K562 (cell line): ENCODE data around the gene SLC10A3. TPM values are rescaled to one million over a fixed set of nuclear protein-coding genes. Genes with fewer than 3 reads are reported as not detected.

Experiments used
- ATAC-seq: fragments of 200-7000 bp; cut with Tn5 transposase; 3 replicates; pipeline ENCODE4 v1.9.1; 2020; ENCODE audit warnings: moderate library complexity
- BruUV-seq: library from RNA; stranded (reverse); fragments of 400-500 nt; replicated peaks from 2 replicates; lab custom pipeline; 2021; lab: Mats Ljungman, UMichigan
- CTCF ChIA-PET: fragments of 300-600 bp; formaldehyde crosslinking; extraction: SDS; loops from one replicate; lab custom pipeline; 2021; ENCODE audit warnings: low intra/inter-chr PET ratio; lab: Yijun Ruan, JAX
- POLR2A ChIA-PET: fragments of 300-600, 350-650 bp; sonication (Branson Sonifier 250); formaldehyde crosslinking; extraction: SDS; loops from one replicate; lab custom pipeline; 2021; ENCODE audit warnings: antibody characterized with exemption, inconsistent platforms; lab: Yijun Ruan, JAX
- DNase-seq, 4 experiments: peaks; one replicate each; pipeline versions ENCODE4 v3.0.0 to v3.0.0-alpha.2; 2011 to 2018; ENCODE audit warnings: low spot score in 3 of 4, mixed read lengths in 3 of 4; ENCODE audit errors: extremely low read depth in 1 of 4
- FAIRE-seq: peaks from 2 replicates; lab custom pipeline; 2011; peaks lifted over from hg19 to GRCh38; lab: Jason Lieb, UNC
- H2AFZ ChIP-seq: 2 replicates; pipeline ENCODE4 v1.6.0; 2011; ENCODE audit warnings: low read depth, low read length, control low read depth, inconsistent platforms
- H3K27ac ChIP-seq: fragments of 200-600 bp; 3 replicates; pipeline ENCODE4 v1.8.0; 2011; ENCODE audit warnings: low read depth, mild to moderate bottlenecking, control low read depth, inconsistent platforms, low read length, moderate library complexity, mixed read lengths; ENCODE audit errors: extremely low read depth
- H3K27me3 ChIP-seq, 2 experiments: fragments of 300-600 bp in 1 of 2; 2 replicates in 1 of 2; 3 replicates in 1 of 2; pipeline versions ENCODE4 v1.6.0 to v1.8.0; 2011; ENCODE audit warnings: inconsistent platforms in 2 of 2, low read length in 2 of 2, mild to moderate bottlenecking in 1 of 2, mixed read lengths in 1 of 2, moderate library complexity in 1 of 2; ENCODE audit not compliant: control insufficient read depth in 2 of 2, insufficient read depth in 2 of 2
- H3K36me3 ChIP-seq: fragments of 300-600 bp; 3 replicates; pipeline ENCODE4 v1.8.0; 2011; ENCODE audit warnings: mild to moderate bottlenecking, low read length, inconsistent platforms; ENCODE audit not compliant: control insufficient read depth, insufficient read depth
- H3K4me1 ChIP-seq, 2 experiments: fragments of 200-600 bp in 1 of 2; replicated peaks in 1 of 2; 2 replicates in 1 of 2; 3 replicates in 1 of 2; pipeline versions ENCODE4 v1.5.1 to v1.8.0; 2011; ENCODE audit warnings: inconsistent platforms in 2 of 2, low read length in 2 of 2, mild to moderate bottlenecking in 1 of 2, mixed read lengths in 1 of 2, moderate library complexity in 1 of 2; ENCODE audit not compliant: control insufficient read depth in 2 of 2, insufficient read depth in 2 of 2
- H3K4me2 ChIP-seq: 2 replicates; pipeline ENCODE4 v1.6.1; 2011; ENCODE audit warnings: low read length, control low read depth, inconsistent platforms, mixed read lengths; ENCODE audit not compliant: insufficient read depth
- H3K4me3 ChIP-seq: fragments of 200-600 bp; sonication (generic), shearing (Covaris generic); 2 replicates; pipeline ENCODE4 v1.5.1; 2016; ENCODE audit warnings: control low read depth, inconsistent platforms
- H3K79me2 ChIP-seq: fragments of 200-600 bp; 3 replicates; pipeline ENCODE4 v1.8.0; 2011; ENCODE audit warnings: low read length, inconsistent platforms; ENCODE audit not compliant: control insufficient read depth, insufficient read depth
- H3K9ac ChIP-seq, 2 experiments: 2 replicates each; pipeline versions ENCODE4 v1.6.0 to v1.6.1; 2011; ENCODE audit warnings: low read depth in 2 of 2, low read length in 2 of 2, control low read depth in 1 of 2, inconsistent platforms in 1 of 2, mild to moderate bottlenecking in 1 of 2, mixed read lengths in 1 of 2; ENCODE audit not compliant: insufficient read depth in 1 of 2
- H3K9me1 ChIP-seq: one replicate; pipeline ENCODE4 v1.6.0; 2011; ENCODE audit warnings: inconsistent platforms, mild to moderate bottlenecking, low read length, moderate library complexity; ENCODE audit not compliant: control insufficient read depth, insufficient read depth
- H3K9me3 ChIP-seq: replicated peaks from 2 replicates; pipeline ENCODE4 v1.5.1; 2011; ENCODE audit warnings: low read depth, low read length, inconsistent platforms; ENCODE audit not compliant: control insufficient read depth, insufficient read depth
- H4K20me1 ChIP-seq: replicated peaks from 2 replicates; pipeline ENCODE4 v1.6.1; 2011; ENCODE audit warnings: low read length, inconsistent platforms, mixed read lengths; ENCODE audit not compliant: control insufficient read depth, insufficient read depth
- ILK ChIP-seq: fragments of 450-650 bp; IDR thresholded peaks from 2 replicates; pipeline ENCODE4 v1.6.1; 2016; ENCODE audit warnings: missing genetic modification characterization, low read depth, mild to moderate bottlenecking, missing compliant biosample characterization, moderate library complexity, borderline replicate concordance
- NFYB ChIP-seq: IDR thresholded peaks from 2 replicates; pipeline ENCODE4 v1.6.1; 2011; ENCODE audit warnings: mild to moderate bottlenecking, moderate library complexity; ENCODE audit not compliant: insufficient read length; ENCODE audit errors: extremely low read depth
- RBFOX2 ChIP-seq: fragments of 200-400 bp; formaldehyde crosslinking; IDR thresholded peaks from 2 replicates; pipeline ENCODE4 v1.6.1; 2017; ENCODE audit warnings: low read depth, mild to moderate bottlenecking, low read length, moderate library complexity
- TAF7 ChIP-seq: fragments of 450-650 bp; IDR thresholded peaks from 2 replicates; pipeline ENCODE4 v1.6.1; 2016; ENCODE audit warnings: missing genetic modification characterization, missing compliant biosample characterization
- TEAD4 ChIP-seq, 2 experiments: sonication (generic) in 1 of 2; formaldehyde crosslinking in 1 of 2; IDR thresholded peaks; 2 replicates each; pipeline versions ENCODE4 v1.6.1 to v1.8.0; 2012 to 2022; ENCODE audit warnings: borderline replicate concordance in 1 of 2, inconsistent platforms in 1 of 2, low read length in 1 of 2, mild to moderate bottlenecking in 1 of 2, missing genetic modification reagents in 1 of 2
- ZNF197 ChIP-seq: fragments of 200-800 bp; sonication (Bioruptor generic); IDR thresholded peaks from 2 replicates; pipeline ENCODE4 v1.6.1; 2016; ENCODE audit warnings: low read depth, missing genetic modification characterization, missing compliant biosample characterization
- ZNF3 ChIP-seq: fragments of 250-450 bp; sonication (Bioruptor Pico); IDR thresholded peaks from 2 replicates; pipeline ENCODE4 v1.5.0; 2021; ENCODE audit warnings: mild to moderate bottlenecking, moderate library complexity
- ZNF324 ChIP-seq: fragments of 250-450 bp; sonication (Bioruptor Pico); IDR thresholded peaks from 2 replicates; pipeline ENCODE4 v1.4.0; 2020; ENCODE audit warnings: mild to moderate bottlenecking
- ZNF695 ChIP-seq: fragments of 450-650 bp; formaldehyde crosslinking; IDR thresholded peaks from 2 replicates; pipeline ENCODE4 v1.4.0; 2020; ENCODE audit warnings: mild to moderate bottlenecking, moderate library complexity
- WGBS: fragments of 100-300 bp; shearing (Covaris generic); methylation state at CpG from one replicate; pipeline ENCODE4 v1.1.6; 2016; ENCODE audit warnings: low coverage, mixed read lengths; ENCODE audit not compliant: insufficient coverage; ENCODE audit errors: missing lambda C conversion rate; 5-methylcytosine and 5-hydroxymethylcytosine counted together
- in situ Hi-C: fragments of 300-500 bp; cut with MboI; formaldehyde crosslinking; loops from 4 replicates; pipeline ENCODE4 v1.15.0; 2018; ENCODE audit warnings: inconsistent platforms, mixed read lengths
- intact Hi-C: fragments of 100-400 bp; cut with micrococcal nuclease; formaldehyde crosslinking; loops from 2 replicates; pipeline ENCODE4 v1.14.2; 2022
- polyA plus RNA-seq, 8 experiments: library from polyadenylated mRNA; depleted of rRNA in 4 of 8; stranded (reverse) in 5 of 8; unstranded in 3 of 8; fragments of >200 nt; fragmentation: Nextera tagmentation in 2 of 8; fragmentation: Illumina TruSeq in 1 of 8; extraction: Ambion mirVana in 2 of 8; extraction: Trizol in 1 of 8; gene quantifications; 2 replicates each; pipeline versions ENCODE4 v1.2.1 to v1.2.3, GENCODE V29; 2011 to 2014; ENCODE audit warnings: inconsistent platforms in 1 of 8, missing spikeins in 1 of 8
- total RNA-seq, 7 experiments: library from RNA; depleted of rRNA in 6 of 7; stranded (reverse); fragments of >200 nt in 6 of 7; fragmentation: Illumina TruSeq in 2 of 7; extraction: Trizol in 2 of 7; gene quantifications; 2 replicates each; pipeline versions ENCODE4 v1.2.1 to v1.2.3, GENCODE V29; 2011 to 2021; ENCODE audit warnings: low replicate concordance in 1 of 7

Gene SLC10A3
- total and polyA plus RNA-seq, 9 of the 15 experiments (the other 6 are each of a cell fraction or from before 2014, with no cell fraction given) = 5.2 to 30.6 (median 16.7) TPM

- Histone ChIP-seq H3K9me1 (no peaks in the 10 kb centered on the region), H3K9ac (peak overlapping the region; percentile 85 to 96; a peak in 2 of 4 replicates), H3K27me3 (no peaks in the 10 kb centered on the region), H3K36me3 (peaks cover 45% of the 10 kb centered on the region), H4K20me1 (peaks cover 7% of the 10 kb centered on the region; the same call in 1 of the 2 replicates), H3K9me3 (no peaks in the 10 kb centered on the region), H2AFZ (no peak overlapping the region), H3K27ac (no peak overlapping the region), H3K79me2 (peaks cover 67% of the 10 kb centered on the region), H3K4me1 (peaks cover 39 to 80% of the 10 kb centered on the region in 2 experiments), H3K4me3 (no peak overlapping the region), H3K4me2 (no peak overlapping the region)
- TF ChIP-seq ILK (tag) (no peak), TEAD4 (IDR thresholded peaks at IDR 0.05; ENCODE audit: low read length) (no peak), TEAD4 (CRISPR knock-in tag; IDR thresholded peaks at IDR 0.05; ENCODE audit: borderline replicate concordance) (no peak), TAF7 (tag) (no peak), RBFOX2 (peak; percentile 22; the same call in 1 of the 2 replicates), ZNF197 (CRISPR knock-in tag) (no peak), NFYB (no peak), ZNF324 (CRISPR knock-in tag) (no peak), ZNF695 (CRISPR knock-in tag) (no peak), ZNF3 (CRISPR knock-in tag) (no peak)
- CTCF ChIA-PET = no interaction called here
- ATAC-seq (no peak), DNase-seq (no peak), FAIRE-seq (no peak)
- POLR2A ChIA-PET = interaction anchor here (0.6 to 1.6 kb wide), 5 partner anchors 29 to 592 kb away, joined by 3 to 6 read pairs (median 4); no protein-coding TSS in a partner anchor
- BruUV-seq = no TSS peak
- in situ Hi-C loops = no loop called here
- WGBS = 69% methylated on average over 14 of the region's 20 CpGs
- intact Hi-C loops = loop anchor here (5.0 kb wide), 1 partner anchor 91 kb away; the partner anchor contains the start of gene RPL10
Observed at GRCh38 chrX:154488336-154489075, 1.9 kb downstream of the SLC10A3 start.
